HepG2 (cell line): Measurements from ENCODE around the gene ABCG1. TPM values are rescaled to one million over a fixed set of nuclear protein-coding genes. Genes with fewer than 3 reads are reported as not detected.

Source experiments
- ATAC-seq: fragments of 200-7000 bp; cut with Tn5 transposase; 3 replicates; pipeline ENCODE4 v1.9.1; 2020; ENCODE audit warnings: mild to moderate bottlenecking, moderate library complexity
- BruUV-seq: library from RNA; stranded (reverse); fragments of 400-500 nt; replicated peaks from 2 replicates; lab custom pipeline; 2021; lab: Mats Ljungman, UMichigan
- CTCF ChIA-PET: fragments of 300-600 bp; formaldehyde crosslinking; extraction: SDS; loops from one replicate; lab custom pipeline; 2021; ENCODE audit warnings: low total read pairs, inconsistent platforms, low intra/inter-chr PET ratio; lab: Yijun Ruan, JAX
- POLR2A ChIA-PET: fragments of 350-600 bp; sonication (Branson Sonifier 250); formaldehyde crosslinking; loops from one replicate; lab custom pipeline; 2020; ENCODE audit warnings: antibody characterized with exemption, inconsistent platforms; lab: Yijun Ruan, JAX
- DNase-seq: peaks from one replicate; pipeline ENCODE4 v3.0.0-alpha.2; 2015; ENCODE audit warnings: low spot score
- FAIRE-seq: peaks from 3 replicates; lab custom pipeline; 2011; peaks lifted over from hg19 to GRCh38; lab: Jason Lieb, UNC
- H2AFZ ChIP-seq: one replicate; pipeline ENCODE4 v1.6.1; 2011; ENCODE audit warnings: low read length, inconsistent platforms
- H3K27ac ChIP-seq: fragments of 300-600 bp; 3 replicates; pipeline ENCODE4 v1.8.0; 2011; ENCODE audit warnings: mixed run types, mild to moderate bottlenecking, mixed read lengths, low read length, inconsistent platforms; ENCODE audit not compliant: insufficient read depth; ENCODE audit errors: extremely low read length
- H3K27me3 ChIP-seq, 2 experiments: fragments of 200-600 bp in 1 of 2; 2 replicates in 1 of 2; 3 replicates in 1 of 2; pipeline versions ENCODE4 v1.6.0 to v1.8.0; 2011; ENCODE audit warnings: low read length in 2 of 2, mild to moderate bottlenecking in 2 of 2, moderate library complexity in 2 of 2, inconsistent platforms in 1 of 2; ENCODE audit not compliant: insufficient read depth in 2 of 2, control insufficient read depth in 1 of 2
- H3K36me3 ChIP-seq, 2 experiments: fragments of 200-600 bp in 1 of 2; replicated peaks in 1 of 2; 2 replicates in 1 of 2; 3 replicates in 1 of 2; pipeline versions ENCODE4 v1.5.1 to v1.8.0; 2011; ENCODE audit warnings: low read length in 2 of 2, inconsistent platforms in 1 of 2; ENCODE audit not compliant: insufficient read depth in 2 of 2, control insufficient read depth in 1 of 2
- H3K4me1 ChIP-seq: 2 replicates; pipeline ENCODE4 v1.5.1; 2012; ENCODE audit warnings: low read length, inconsistent platforms; ENCODE audit not compliant: insufficient read depth
- H3K4me2 ChIP-seq: 2 replicates; pipeline ENCODE4 v1.6.0; 2011; ENCODE audit warnings: low read depth, low read length, inconsistent platforms
- H3K4me3 ChIP-seq, 3 experiments: fragments of 200-600 bp in 1 of 3; sonication (generic), shearing (Covaris generic) in 1 of 3; replicated peaks in 1 of 3; 2 replicates each; pipeline ENCODE4 v1.5.1; 2011 to 2016; ENCODE audit warnings: low read length in 3 of 3, inconsistent platforms in 2 of 3, low read depth in 2 of 3, mild to moderate bottlenecking in 2 of 3, control low read depth in 1 of 3, mixed read lengths in 1 of 3; ENCODE audit not compliant: insufficient read depth in 1 of 3
- H3K79me2 ChIP-seq: one replicate; pipeline ENCODE4 v1.6.1; 2011; ENCODE audit warnings: low read length, inconsistent platforms; ENCODE audit not compliant: insufficient read depth
- H3K9ac ChIP-seq: 2 replicates; pipeline ENCODE4 v1.6.0; 2011; ENCODE audit warnings: mild to moderate bottlenecking, low read depth, low read length, inconsistent platforms; ENCODE audit not compliant: insufficient read depth
- H3K9me3 ChIP-seq: 2 replicates; pipeline ENCODE4 v1.5.1; 2012; ENCODE audit warnings: mild to moderate bottlenecking, low read length
- H4K20me1 ChIP-seq: 2 replicates; pipeline ENCODE4 v1.6.0; 2011; ENCODE audit warnings: inconsistent platforms, mild to moderate bottlenecking, low read length, moderate library complexity; ENCODE audit not compliant: insufficient read depth
- GABPB1 ChIP-seq: IDR thresholded peaks from 2 replicates; pipeline ENCODE4 v1.6.1; 2016; ENCODE audit warnings: mild to moderate bottlenecking, missing genetic modification reagents, moderate library complexity, missing compliant biosample characterization
- HNRNPK ChIP-seq: fragments of 200-400 bp; formaldehyde crosslinking; IDR thresholded peaks from 2 replicates; pipeline ENCODE4 v1.6.1; 2018; ENCODE audit warnings: low read length, low read depth, moderate library complexity, mild to moderate bottlenecking; ENCODE audit not compliant: poor library complexity, severe bottlenecking
- HNRNPLL ChIP-seq: fragments of 200-400 bp; formaldehyde crosslinking; IDR thresholded peaks from 2 replicates; pipeline ENCODE4 v1.6.1; 2017; ENCODE audit warnings: mild to moderate bottlenecking, low read depth, low read length; ENCODE audit not compliant: poor library complexity, severe bottlenecking
- HOXA5 ChIP-seq: sonication (generic); formaldehyde crosslinking; IDR thresholded peaks from 2 replicates; pipeline ENCODE4 v1.4.0; 2020; ENCODE audit warnings: missing genetic modification reagents
- KAT7 ChIP-seq: IDR thresholded peaks from 2 replicates; pipeline ENCODE4 v1.6.1; 2018; ENCODE audit warnings: borderline replicate concordance, missing compliant biosample characterization
- KLF15 ChIP-seq: sonication (generic); formaldehyde crosslinking; IDR thresholded peaks from 2 replicates; pipeline ENCODE4 v1.8.1; 2023; ENCODE audit warnings: borderline replicate concordance, mild to moderate bottlenecking, inconsistent platforms, missing genetic modification reagents, mixed read lengths
- MAZ ChIP-seq, 2 experiments: sonication (generic) in 1 of 2; formaldehyde crosslinking in 1 of 2; IDR thresholded peaks; 2 replicates each; pipeline versions ENCODE4 v1.5.0 to v1.6.1; 2012 to 2020; ENCODE audit warnings: low read depth in 2 of 2, mild to moderate bottlenecking in 2 of 2, borderline replicate concordance in 1 of 2, improper control_type of control experiment in 1 of 2, low read length in 1 of 2, missing genetic modification reagents in 1 of 2, moderate library complexity in 1 of 2
- MNT ChIP-seq: fragments of 450-650 bp; IDR thresholded peaks from 2 replicates; pipeline ENCODE4 v1.6.1; 2016
- MZF1 ChIP-seq: sonication (generic); formaldehyde crosslinking; IDR thresholded peaks from 2 replicates; pipeline ENCODE4 v1.8.1; 2023; ENCODE audit warnings: mild to moderate bottlenecking, missing genetic modification reagents, borderline replicate concordance
- POGZ ChIP-seq: sonication (generic); formaldehyde crosslinking; IDR thresholded peaks from 2 replicates; pipeline ENCODE4 v1.4.0; 2020; ENCODE audit warnings: mild to moderate bottlenecking, missing genetic modification reagents
- SP140L ChIP-seq: sonication (generic); formaldehyde crosslinking; IDR thresholded peaks from 2 replicates; pipeline ENCODE4 v1.4.0; 2020; ENCODE audit warnings: missing genetic modification reagents, borderline replicate concordance
- ZC3H4 ChIP-seq: sonication (generic); formaldehyde crosslinking; IDR thresholded peaks from 2 replicates; pipeline ENCODE4 v1.4.0; 2020; ENCODE audit warnings: missing genetic modification reagents, borderline replicate concordance
- ZNF225 ChIP-seq: sonication (generic); formaldehyde crosslinking; IDR thresholded peaks from 2 replicates; pipeline ENCODE4 v1.4.0; 2020; ENCODE audit warnings: mild to moderate bottlenecking, missing genetic modification reagents
- ZNF562 ChIP-seq: sonication (generic); formaldehyde crosslinking; IDR thresholded peaks from 2 replicates; pipeline ENCODE4 v1.8.0; 2022; ENCODE audit warnings: missing genetic modification reagents, borderline replicate concordance
- ZNF792 ChIP-seq: IDR thresholded peaks from 2 replicates; pipeline ENCODE4 v1.6.1; 2016
- WGBS: methylation state at CpG from one replicate; pipeline ENCODE4 v1.1.6; 2017; ENCODE audit warnings: low lambda C conversion rate; 5-methylcytosine and 5-hydroxymethylcytosine counted together
- in situ Hi-C: cut with HindIII; loops from 2 replicates; pipeline ENCODE4 v1.10.0; 2017; ENCODE audit warnings: low pct_unique_long_range_greater_than_20kb; ENCODE audit not compliant: extremely low pct_ligation_motif_present
- intact Hi-C: fragments of 100-400 bp; cut with micrococcal nuclease; formaldehyde crosslinking; loops from one replicate; pipeline ENCODE4 v1.10.0; 2022; ENCODE audit not compliant: unreplicated experiment
- polyA plus RNA-seq, 8 experiments: library from polyadenylated mRNA; depleted of rRNA in 3 of 8; stranded (reverse) in 7 of 8; unstranded in 1 of 8; fragments of >200 nt; fragmentation: Illumina TruSeq in 4 of 8; extraction: Trizol in 4 of 8; gene quantifications; 2 replicates each; pipeline versions ENCODE4 v1.2.1 to v1.2.3, GENCODE V29; 2011 to 2016; ENCODE audit warnings: low read depth in 4 of 8, missing spikeins in 1 of 8, mixed read lengths in 1 of 8; ENCODE audit not compliant: insufficient read depth in 1 of 8
- total RNA-seq, 5 experiments: library from RNA; depleted of rRNA; stranded (reverse); fragments of >200 nt; fragmentation: Illumina TruSeq; extraction: Trizol; gene quantifications; 2 replicates each; pipeline ENCODE4 v1.2.3, GENCODE V29; 2016; ENCODE audit warnings: low read depth in 1 of 5

ABCG1 gene
- total and polyA plus RNA-seq, 2 of the 13 experiments (the other 11 are each of a cell fraction or from before 2014, with no cell fraction given), result 0.04 TPM; not detected in 1

- ChIA-PET POLR2A (no interaction called here), CTCF (no interaction called here)
- no peaks in the 10 kb centered on the region for H3K9me3 ChIP-seq
- intact Hi-C loops, result no loop called here
- FAIRE-seq, result no peak
- no peak for ATAC-seq
- H2AFZ ChIP-seq, result no peak overlapping the region
- no peak overlapping the region for H3K4me3 ChIP-seq
- in situ Hi-C loops, result no loop called here
- no peak overlapping the region for H3K9ac ChIP-seq
- no peak overlapping the region for H3K27ac ChIP-seq
- TF ChIP-seq GABPB1 (no peak), SP140L (CRISPR knock-in tag) (no peak), MNT (peak; percentile 89)
- no peak overlapping the region for H3K4me2 ChIP-seq
- 3% methylated on average over 3 of the region's 7 CpGs for WGBS
- BruUV-seq, result no TSS peak
- no peaks in the 10 kb centered on the region for H3K79me2 ChIP-seq
- peaks cover 5 to 52% of the 10 kb centered on the region in 2 experiments; a peak in 3 of 5 replicates for H3K27me3 ChIP-seq
- H4K20me1 ChIP-seq, result no peaks in the 10 kb centered on the region
- H3K4me1 ChIP-seq, result no peaks in the 10 kb centered on the region
- no peak for DNase-seq
- H3K36me3 ChIP-seq, result no peaks in the 10 kb centered on the region
These were observed 81.2 kb downstream of the ABCG1 start for GRCh38 chr21:42300045-42300583.

- Histone ChIP-seq H3K27ac (no peak overlapping the region), H3K4me1 (no peaks in the 10 kb centered on the region), H3K9me3 (no peaks in the 10 kb centered on the region), H3K79me2 (no peaks in the 10 kb centered on the region), H4K20me1 (no peaks in the 10 kb centered on the region), H3K36me3 (no peaks in the 10 kb centered on the region), H3K4me2 (no peak overlapping the region), H3K4me3 (no peak overlapping the region), H3K27me3 (peaks cover 3 to 46% of the 10 kb centered on the region in 2 experiments; a peak in 3 of 5 replicates), H2AFZ (no peak overlapping the region), H3K9ac (no peak overlapping the region)
- DNase-seq, result no peak
- TF ChIP-seq MAZ (IDR thresholded peaks at IDR 0.05; ENCODE audit: borderline replicate concordance, low read depth, low read length), result no peak
- no peak for TF ChIP-seq MAZ (CRISPR knock-in tag; IDR thresholded peaks at IDR 0.05; ENCODE audit: low read depth)
- TF ChIP-seq ZNF792 (CRISPR knock-in tag), result no peak
- no peak for TF ChIP-seq POGZ (CRISPR knock-in tag)
- TF ChIP-seq KLF15 (CRISPR knock-in tag), result no peak
- no peak for TF ChIP-seq ZC3H4 (CRISPR knock-in tag)
- no peak for TF ChIP-seq ZNF225
- TF ChIP-seq KAT7 (CRISPR knock-in tag), result no peak
- no peak for TF ChIP-seq MZF1 (CRISPR knock-in tag)
- TF ChIP-seq HOXA5 (CRISPR knock-in tag), result no peak
- no peak for TF ChIP-seq HNRNPK
- no peak for TF ChIP-seq ZNF562
- TF ChIP-seq HNRNPLL, result no peak
- FAIRE-seq, result no peak
- intact Hi-C loops (no loop called here), in situ Hi-C loops (no loop called here)
- POLR2A ChIA-PET, result no interaction called here
- BruUV-seq, result no TSS peak
- CTCF ChIA-PET, result no interaction called here
- ATAC-seq, result no peak
- 36% methylated on average over 9 of the region's 9 CpGs for WGBS
These were observed 82.0 kb downstream of the ABCG1 start for GRCh38 chr21:42300956-42301355.
